Neural progenitor cell (in vitro differentiated cells): Measurements from ENCODE around the gene GATAD2A. TPM values are rescaled to one million over a fixed set of nuclear protein-coding genes. Genes with fewer than 3 reads are reported as not detected.
A peak's percentile ranks its signal among the peaks of the same experiment; 100 is the strongest.

ENCODE experiments used
- DNase-seq: peaks from one replicate; pipeline ENCODE4 v3.0.0-alpha.2; 2016; ENCODE audit warnings: low spot score
- H2AFZ ChIP-seq: fragments of 200-600 bp; sonication (generic); replicated peaks from 2 replicates; pipeline ENCODE4 v1.6.1; 2016; ENCODE audit warnings: antibody characterized with exemption
- H3F3A ChIP-seq: fragments of 200-600 bp; sonication (generic); 2 replicates; pipeline ENCODE4 v1.6.1; 2016; ENCODE audit warnings: antibody characterized with exemption, low read depth
- H3K27ac ChIP-seq: fragments of 200-600 bp; sonication (generic); 2 replicates; pipeline ENCODE4 v1.5.1; 2016; ENCODE audit warnings: mild to moderate bottlenecking
- H3K27me3 ChIP-seq: fragments of 200-600 bp; sonication (generic); 2 replicates; pipeline ENCODE4 v1.6.1; 2016; ENCODE audit warnings: mild to moderate bottlenecking, moderate library complexity
- H3K36me3 ChIP-seq: fragments of 200-600 bp; sonication (generic); 2 replicates; pipeline ENCODE4 v1.5.1; 2016
- H3K4me1 ChIP-seq: fragments of 200-600 bp; sonication (generic); 2 replicates; pipeline ENCODE4 v1.6.1; 2016; ENCODE audit warnings: mixed run types
- H3K4me2 ChIP-seq: fragments of 200-600 bp; sonication (generic); 2 replicates; pipeline ENCODE4 v1.6.1; 2016
- H3K4me3 ChIP-seq: fragments of 200-600 bp; sonication (generic); 2 replicates; pipeline ENCODE4 v1.5.1; 2016
- H3K79me2 ChIP-seq: fragments of 200-600 bp; sonication (generic); 2 replicates; pipeline ENCODE4 v1.6.1; 2016; ENCODE audit warnings: low read depth
- H3K9ac ChIP-seq: fragments of 200-600 bp; sonication (generic); 2 replicates; pipeline ENCODE4 v1.6.1; 2016
- H3K9me3 ChIP-seq: fragments of 200-600 bp; sonication (generic); 2 replicates; pipeline ENCODE4 v1.5.1; 2016; ENCODE audit warnings: low read depth
- H4K20me1 ChIP-seq: fragments of 200-600 bp; sonication (generic); 2 replicates; pipeline ENCODE4 v1.6.1; 2016; ENCODE audit warnings: low read depth
- H3K27ac Mint-ChIP-seq: 3 replicates; pipeline ENCODE4 v1.8.0; 2021; ENCODE audit warnings: mixed read lengths
- H3K27me3 Mint-ChIP-seq: 2 replicates; pipeline ENCODE4 v1.8.0; 2022; ENCODE audit warnings: low read depth, mild to moderate bottlenecking, inconsistent platforms, moderate library complexity, mixed read lengths; ENCODE audit not compliant: insufficient read depth
- H3K36me3 Mint-ChIP-seq: 3 replicates; pipeline ENCODE4 v1.8.0; 2021; ENCODE audit warnings: mixed read lengths
- H3K4me1 Mint-ChIP-seq: 3 replicates; pipeline ENCODE4 v1.8.0; 2021; ENCODE audit warnings: mixed read lengths
- H3K4me3 Mint-ChIP-seq: 3 replicates; pipeline ENCODE4 v1.8.0; 2021; ENCODE audit warnings: mild to moderate bottlenecking, moderate library complexity, mixed read lengths
- H3K9me3 Mint-ChIP-seq: 3 replicates; pipeline ENCODE4 v1.8.0; 2020; ENCODE audit warnings: mixed read lengths
- EZH2 ChIP-seq: fragments of 200-600 bp; sonication (generic); IDR thresholded peaks from 2 replicates; pipeline ENCODE4 v1.6.1; 2017; ENCODE audit warnings: antibody characterized with exemption, mild to moderate bottlenecking, moderate library complexity
- EZH2phosphoT487 ChIP-seq: fragments of 200-600 bp; sonication (generic); IDR thresholded peaks from 2 replicates; pipeline ENCODE4 v1.6.1; 2017; ENCODE audit warnings: antibody characterized with exemption
- total RNA-seq: library from RNA; depleted of rRNA; stranded (reverse); fragments of >200 nt; gene quantifications from 2 replicates; pipeline ENCODE4 v1.2.3, GENCODE V29; 2015; ENCODE audit warnings: low replicate concordance
- TF ChIP-seq, protein P1 (sequence below): fragments of 200-600 bp; sonication (generic); IDR thresholded peaks from 2 replicates; pipeline ENCODE4 v1.5.1; 2017; ENCODE audit warnings: antibody characterized with exemption, mild to moderate bottlenecking

The GATAD2A gene
- total RNA-seq, 1 donor from 2014 or later: 37.9 TPM

DNA sequence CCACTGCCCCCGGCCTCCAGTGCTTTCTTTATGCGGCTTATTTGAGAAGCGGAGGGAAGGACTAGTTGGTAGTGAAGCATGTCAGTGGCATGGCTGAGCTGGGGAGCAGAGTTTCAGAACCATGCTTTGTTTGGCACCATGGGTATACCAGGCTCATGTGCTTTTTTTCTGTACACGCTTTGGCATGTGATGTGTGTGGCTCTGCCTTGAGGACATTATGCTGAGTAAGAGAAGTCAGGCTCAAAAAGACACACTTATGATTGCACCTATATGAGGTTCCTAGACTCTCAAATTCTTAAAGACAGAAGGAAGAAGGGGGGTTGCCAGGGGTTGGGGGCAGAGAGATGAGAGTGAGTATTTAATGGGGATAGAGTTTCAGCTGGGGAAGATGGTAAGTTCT, 21.3 kb downstream of the GATAD2A start:
- Mint-ChIP-seq H3K4me3 (no peak overlapping the region), H3K9me3 (no peaks in the 10 kb centered on the region), H3K27ac (peak overlapping the region; percentile 30), H3K4me1 (peaks cover 9% of the 10 kb centered on the region), H3K36me3 (peaks cover 18% of the 10 kb centered on the region), H3K27me3 (no peaks in the 10 kb centered on the region)
- H4K20me1 ChIP-seq: peaks cover 92% of the 10 kb centered on the region
- H2AFZ ChIP-seq: no peak overlapping the region
- no peaks in the 10 kb centered on the region for H3K9me3 ChIP-seq
- H3K4me3 ChIP-seq: no peak overlapping the region
- H3K9ac ChIP-seq: no peak overlapping the region
- H3K4me1 ChIP-seq: peaks cover 18% of the 10 kb centered on the region
- peaks cover 100% of the 10 kb centered on the region for H3K79me2 ChIP-seq
- TF ChIP-seq, protein P1, sequence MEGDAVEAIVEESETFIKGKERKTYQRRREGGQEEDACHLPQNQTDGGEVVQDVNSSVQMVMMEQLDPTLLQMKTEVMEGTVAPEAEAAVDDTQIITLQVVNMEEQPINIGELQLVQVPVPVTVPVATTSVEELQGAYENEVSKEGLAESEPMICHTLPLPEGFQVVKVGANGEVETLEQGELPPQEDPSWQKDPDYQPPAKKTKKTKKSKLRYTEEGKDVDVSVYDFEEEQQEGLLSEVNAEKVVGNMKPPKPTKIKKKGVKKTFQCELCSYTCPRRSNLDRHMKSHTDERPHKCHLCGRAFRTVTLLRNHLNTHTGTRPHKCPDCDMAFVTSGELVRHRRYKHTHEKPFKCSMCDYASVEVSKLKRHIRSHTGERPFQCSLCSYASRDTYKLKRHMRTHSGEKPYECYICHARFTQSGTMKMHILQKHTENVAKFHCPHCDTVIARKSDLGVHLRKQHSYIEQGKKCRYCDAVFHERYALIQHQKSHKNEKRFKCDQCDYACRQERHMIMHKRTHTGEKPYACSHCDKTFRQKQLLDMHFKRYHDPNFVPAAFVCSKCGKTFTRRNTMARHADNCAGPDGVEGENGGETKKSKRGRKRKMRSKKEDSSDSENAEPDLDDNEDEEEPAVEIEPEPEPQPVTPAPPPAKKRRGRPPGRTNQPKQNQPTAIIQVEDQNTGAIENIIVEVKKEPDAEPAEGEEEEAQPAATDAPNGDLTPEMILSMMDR: no peak
- TF ChIP-seq EZH2 (no peak), EZH2phosphoT487 (no peak)
- no peak overlapping the region for H3K27ac ChIP-seq
- H3F3A ChIP-seq: no peaks in the 10 kb centered on the region
- no peak for DNase-seq
- H3K36me3 ChIP-seq: no peaks in the 10 kb centered on the region
- H3K4me2 ChIP-seq: no peak overlapping the region
- no peaks in the 10 kb centered on the region for H3K27me3 ChIP-seq

DNA sequence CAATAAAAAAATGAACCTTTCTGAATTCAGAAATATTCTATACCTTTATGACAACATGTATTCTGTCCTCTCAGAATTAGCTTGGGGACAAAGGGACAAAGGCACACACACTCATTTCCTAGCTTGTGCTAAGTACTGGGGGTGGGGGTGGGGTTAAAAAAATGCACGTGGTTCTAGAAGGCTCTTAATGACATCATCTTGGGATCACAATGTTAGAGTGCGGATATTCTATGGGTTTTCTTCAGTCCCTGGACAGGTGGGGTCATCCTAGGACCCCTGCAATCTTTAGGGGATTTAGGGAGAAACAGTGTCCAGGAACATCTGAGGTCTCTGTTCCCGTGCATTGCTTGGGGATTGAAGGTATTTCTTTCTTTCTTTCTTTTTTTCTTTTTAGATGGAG, 21.8 kb downstream of the GATAD2A start:
- Mint-ChIP-seq H3K36me3 (peaks cover 18% of the 10 kb centered on the region), H3K27ac (peak overlapping the region; percentile 20), H3K4me1 (peaks cover 9% of the 10 kb centered on the region), H3K27me3 (no peaks in the 10 kb centered on the region), H3K9me3 (no peaks in the 10 kb centered on the region), H3K4me3 (no peak overlapping the region)
- Histone ChIP-seq H3K4me2 (no peak overlapping the region), H3K27ac (no peak overlapping the region), H3K4me3 (no peak overlapping the region), H3K4me1 (peaks cover 18% of the 10 kb centered on the region), H3K79me2 (peaks cover 100% of the 10 kb centered on the region), H3K9ac (no peak overlapping the region), H3K27me3 (no peaks in the 10 kb centered on the region), H3F3A (no peaks in the 10 kb centered on the region), H4K20me1 (peaks cover 92% of the 10 kb centered on the region), H3K36me3 (no peaks in the 10 kb centered on the region), H3K9me3 (no peaks in the 10 kb centered on the region), H2AFZ (no peak overlapping the region)
- TF ChIP-seq EZH2 (no peak), EZH2phosphoT487 (no peak)
- TF ChIP-seq, protein P1: no peak
- no peak for DNase-seq

DNA sequence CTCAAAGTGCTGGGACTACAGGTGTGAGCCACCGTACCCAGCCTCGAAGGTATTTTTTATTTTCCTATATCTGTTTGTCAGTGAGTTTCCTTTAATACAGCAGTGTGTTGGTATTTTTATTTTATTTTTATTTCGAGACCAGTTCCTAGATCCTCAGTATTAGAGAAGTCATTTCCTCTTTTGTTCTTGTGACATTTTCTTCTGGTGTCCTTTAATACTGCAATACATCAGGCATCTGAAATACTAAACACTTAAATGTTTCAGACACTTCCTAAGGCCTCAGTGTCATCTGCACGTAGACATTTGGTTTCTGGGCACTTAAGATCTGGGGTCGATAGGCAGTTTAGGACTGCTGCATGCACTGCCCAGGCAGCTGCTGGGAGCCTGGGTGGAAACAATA, 22.5 kb downstream of the GATAD2A start:
- Histone ChIP-seq H4K20me1 (peaks cover 96% of the 10 kb centered on the region), H3F3A (no peaks in the 10 kb centered on the region), H3K79me2 (peaks cover 100% of the 10 kb centered on the region), H3K4me1 (peaks cover 18% of the 10 kb centered on the region), H3K4me3 (no peak overlapping the region), H3K4me2 (no peak overlapping the region), H2AFZ (no peak overlapping the region), H3K36me3 (no peaks in the 10 kb centered on the region), H3K27ac (no peak overlapping the region), H3K9me3 (no peaks in the 10 kb centered on the region), H3K9ac (no peak overlapping the region), H3K27me3 (no peaks in the 10 kb centered on the region)
- DNase-seq: no peak
- Mint-ChIP-seq H3K27ac (peak overlapping the region; percentile 11), H3K9me3 (no peaks in the 10 kb centered on the region), H3K36me3 (peaks cover 22% of the 10 kb centered on the region), H3K4me3 (no peak overlapping the region), H3K4me1 (peaks cover 14% of the 10 kb centered on the region), H3K27me3 (no peaks in the 10 kb centered on the region)
- no peak for TF ChIP-seq EZH2phosphoT487
- no peak for TF ChIP-seq EZH2
- TF ChIP-seq, protein P1: no peak
